OCI-LY7 (cell line): ENCODE results near the gene HIVEP3. TPM values are rescaled to one million over a fixed set of nuclear protein-coding genes. Genes with fewer than 3 reads are reported as not detected.

ENCODE experiments used
- BruUV-seq: library from RNA; stranded (reverse); fragments of 400-500 nt; replicated peaks from 2 replicates; lab custom pipeline; 2021; lab: Mats Ljungman, UMichigan
- CTCF ChIA-PET: fragments of 300-600 bp; sonication (Branson Sonifier 250); formaldehyde crosslinking; loops from one replicate; lab custom pipeline; 2022; ENCODE audit warnings: antibody characterized with exemption; ENCODE audit not compliant: unreplicated experiment; lab: Charles Lee
- POLR2A ChIA-PET: fragments of 300-600 bp; sonication (Branson Sonifier 250); formaldehyde crosslinking; loops from one replicate; lab custom pipeline; 2022; ENCODE audit warnings: antibody characterized with exemption; lab: Charles Lee
- DNase-seq: peaks from one replicate; pipeline ENCODE4 v3.0.0-alpha.2; 2015; ENCODE audit warnings: low spot score
- H2AFZ ChIP-seq: fragments of 200-600 bp; sonication (generic), shearing (Covaris generic); 2 replicates; pipeline ENCODE4 v1.6.1; 2014; ENCODE audit warnings: mild to moderate bottlenecking, antibody characterized with exemption, low read length, moderate library complexity
- H3K27ac ChIP-seq: fragments of 200-600 bp; sonication (generic); 2 replicates; pipeline ENCODE4 v1.5.1; 2014; ENCODE audit warnings: mixed run types, low read depth, mild to moderate bottlenecking, moderate library complexity, low read length, inconsistent platforms; ENCODE audit not compliant: poor library complexity, severe bottlenecking
- H3K36me3 ChIP-seq: fragments of 200-600 bp; sonication (generic); 2 replicates; pipeline ENCODE4 v1.6.1; 2014; ENCODE audit warnings: mild to moderate bottlenecking, antibody characterized with exemption, low read length, moderate library complexity, mixed read lengths; ENCODE audit not compliant: insufficient read depth
- H3K4me1 ChIP-seq: fragments of 200-600 bp; sonication (generic); 2 replicates; pipeline ENCODE4 v1.5.1; 2014; ENCODE audit warnings: mild to moderate bottlenecking, low read length; ENCODE audit not compliant: insufficient read depth, poor library complexity, severe bottlenecking
- H3K4me2 ChIP-seq: fragments of 200-600 bp; sonication (generic); 2 replicates; pipeline ENCODE4 v1.6.1; 2014; ENCODE audit warnings: mild to moderate bottlenecking, low read length
- H3K4me3 ChIP-seq: fragments of 200-600 bp; sonication (generic); 2 replicates; pipeline ENCODE4 v1.5.1; 2014; ENCODE audit warnings: mild to moderate bottlenecking, low read depth, low read length; ENCODE audit not compliant: poor library complexity, severe bottlenecking
- H3K79me2 ChIP-seq: fragments of 200-600 bp; sonication (generic); 2 replicates; pipeline ENCODE4 v1.6.1; 2016; ENCODE audit warnings: low read depth, mild to moderate bottlenecking, low read length, moderate library complexity, mixed read lengths; ENCODE audit not compliant: insufficient read depth
- H3K9me2 ChIP-seq: fragments of 200-600 bp; sonication (generic); 2 replicates; pipeline ENCODE4 v1.6.1; 2016; ENCODE audit warnings: mild to moderate bottlenecking, low read length, mixed read lengths; ENCODE audit not compliant: insufficient read depth
- H3K9me3 ChIP-seq: fragments of 200-600 bp; sonication (generic); 2 replicates; pipeline ENCODE4 v1.6.1; 2014; ENCODE audit warnings: mild to moderate bottlenecking, mixed run types, low read length, mixed read lengths
- H4K20me1 ChIP-seq: fragments of 200-600 bp; sonication (generic); 2 replicates; pipeline ENCODE4 v1.6.1; 2014; ENCODE audit warnings: mild to moderate bottlenecking, antibody characterized with exemption, low read length, moderate library complexity, mixed read lengths; ENCODE audit not compliant: insufficient read depth
- CTCF ChIP-seq: fragments of 200-600 bp; sonication (generic); conservative IDR thresholded peaks from 2 replicates; pipeline ENCODE4 v1.5.1; 2014; ENCODE audit warnings: mild to moderate bottlenecking, antibody characterized with exemption, low read length, moderate library complexity, mixed read lengths
- EZH2phosphoT487 ChIP-seq: fragments of 200-600 bp; sonication (generic); IDR thresholded peaks from 2 replicates; pipeline ENCODE4 v1.6.1; 2018; ENCODE audit warnings: low read depth, borderline replicate concordance, mild to moderate bottlenecking, mixed run types, antibody characterized with exemption, low read length, moderate library complexity, mixed read lengths
- intact Hi-C: fragments of 100-400 bp; cut with micrococcal nuclease; formaldehyde crosslinking; loops from one replicate; pipeline ENCODE4 v1.10.0; 2022; ENCODE audit not compliant: unreplicated experiment
- total RNA-seq, 2 experiments: library from RNA; depleted of rRNA in 1 of 2; stranded (reverse); fragments of >200 nt in 1 of 2; shearing (Covaris generic) in 1 of 2; gene quantifications; 2 replicates each; pipeline ENCODE4 v1.2.3, GENCODE V29; 2014 to 2022

Gene HIVEP3
- total RNA-seq, 2 experiments from 2014 or later, result 0.53 to 0.60 TPM

- no peak overlapping the region for H3K4me3 ChIP-seq
- no peaks in the 10 kb centered on the region for H3K4me1 ChIP-seq
- no peaks in the 10 kb centered on the region for H3K79me2 ChIP-seq
- H3K9me3 ChIP-seq, result no peaks in the 10 kb centered on the region
- no peaks in the 10 kb centered on the region for H3K9me2 ChIP-seq
- CTCF ChIA-PET, result no interaction called here
- no peak overlapping the region for H3K4me2 ChIP-seq
- H3K36me3 ChIP-seq, result no peaks in the 10 kb centered on the region
- DNase-seq, result no peak
- no peak overlapping the region for H3K27ac ChIP-seq
- no peaks in the 10 kb centered on the region for H4K20me1 ChIP-seq
- intact Hi-C loops, result no loop called here
- TF ChIP-seq CTCF, result no peak
- no peak for TF ChIP-seq EZH2phosphoT487
- no peak overlapping the region for H2AFZ ChIP-seq
- no TSS peak for BruUV-seq
- POLR2A ChIA-PET, result no interaction called here
Observed at GRCh38 chr1:41629571-41629970, 289.2 kb downstream of the HIVEP3 start.

- Histone ChIP-seq H3K9me3 (no peaks in the 10 kb centered on the region), H2AFZ (no peak overlapping the region), H3K79me2 (no peaks in the 10 kb centered on the region), H3K4me2 (no peak overlapping the region), H3K36me3 (no peaks in the 10 kb centered on the region), H3K9me2 (no peaks in the 10 kb centered on the region), H3K27ac (no peak overlapping the region), H3K4me1 (no peaks in the 10 kb centered on the region), H4K20me1 (no peaks in the 10 kb centered on the region), H3K4me3 (no peak overlapping the region)
- intact Hi-C loops, result no loop called here
- POLR2A ChIA-PET, result no interaction called here
- no peak for DNase-seq
- CTCF ChIA-PET, result no interaction called here
- TF ChIP-seq EZH2phosphoT487 (no peak), CTCF (no peak)
- no TSS peak for BruUV-seq
Observed at GRCh38 chr1:41629141-41629540, 289.6 kb downstream of the HIVEP3 start.

- intact Hi-C loops, result no loop called here
- H3K79me2 ChIP-seq, result no peaks in the 10 kb centered on the region
- ChIA-PET POLR2A (no interaction called here), CTCF (no interaction called here)
- no peaks in the 10 kb centered on the region for H3K9me3 ChIP-seq
- no peak overlapping the region for H2AFZ ChIP-seq
- no peak overlapping the region for H3K27ac ChIP-seq
- TF ChIP-seq EZH2phosphoT487 (no peak), CTCF (no peak)
- H3K4me2 ChIP-seq, result no peak overlapping the region
- no peak for DNase-seq
- H3K9me2 ChIP-seq, result no peaks in the 10 kb centered on the region
- H3K4me3 ChIP-seq, result no peak overlapping the region
- BruUV-seq, result no TSS peak
- H3K4me1 ChIP-seq, result peaks cover 13% of the 10 kb centered on the region
- no peaks in the 10 kb centered on the region for H4K20me1 ChIP-seq
- no peaks in the 10 kb centered on the region for H3K36me3 ChIP-seq
Observed at GRCh38 chr1:41627491-41628280, 291.0 kb downstream of the HIVEP3 start.
